HG03571 (cell line): ENCODE data around the gene PIPOX.

Experiments used
- ATAC-seq: cut with Tn5 transposase; IDR thresholded peaks from one replicate; pipeline ENCODE4 v1.9.1; 2021; ENCODE audit not compliant: unreplicated experiment

PIPOX gene

DNA sequence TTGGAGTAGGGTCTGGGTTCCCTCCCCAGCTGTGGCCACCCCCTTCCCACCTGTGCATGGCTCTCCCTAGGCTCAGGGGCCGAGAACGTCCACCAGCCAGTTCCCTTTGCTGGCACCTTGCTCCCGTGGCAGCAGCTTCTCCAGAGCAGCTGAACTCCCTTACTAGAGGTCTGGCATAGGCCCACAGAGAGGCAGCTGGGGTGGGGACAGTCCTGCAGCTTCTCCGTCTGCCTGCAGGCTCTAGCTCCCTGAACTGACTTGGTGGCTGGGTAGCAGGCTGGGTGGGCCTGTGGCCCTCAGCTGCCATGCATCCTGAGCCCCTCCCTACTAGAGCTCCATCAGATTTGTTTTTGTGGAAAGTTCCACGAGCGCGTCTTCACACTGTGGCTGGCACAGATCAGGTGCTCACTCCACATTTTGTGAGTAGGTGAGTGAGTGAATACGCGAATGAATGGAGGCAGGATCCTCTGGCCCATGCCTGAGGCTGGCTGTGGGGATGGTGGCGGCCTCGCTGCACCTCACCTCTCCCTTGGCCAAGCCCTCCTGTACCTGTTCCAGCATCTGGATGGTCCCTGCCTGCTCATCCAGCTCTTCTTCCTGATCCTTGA, 51.3 kb downstream of the PIPOX start:
- no peak for ATAC-seq

DNA sequence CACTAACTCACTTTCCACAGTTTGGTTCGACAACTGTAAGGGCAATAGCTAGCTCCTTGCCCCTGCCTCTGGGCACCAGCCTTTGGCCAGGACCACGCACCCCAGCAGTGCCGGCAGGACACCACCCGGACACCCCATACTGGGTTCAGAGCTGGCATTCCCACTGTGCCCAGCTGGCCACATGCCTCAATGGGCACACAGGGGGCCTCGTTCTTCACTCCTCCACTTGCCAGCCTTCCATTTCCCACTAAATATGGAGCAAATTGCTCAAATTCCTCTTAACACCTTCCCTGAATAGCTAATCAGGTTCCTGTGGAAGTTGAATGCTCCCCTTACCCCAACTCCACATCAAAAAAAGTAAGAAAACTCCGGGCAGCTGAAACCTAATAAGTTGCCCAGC, 52.5 kb downstream of the PIPOX start:
- no peak for ATAC-seq

DNA sequence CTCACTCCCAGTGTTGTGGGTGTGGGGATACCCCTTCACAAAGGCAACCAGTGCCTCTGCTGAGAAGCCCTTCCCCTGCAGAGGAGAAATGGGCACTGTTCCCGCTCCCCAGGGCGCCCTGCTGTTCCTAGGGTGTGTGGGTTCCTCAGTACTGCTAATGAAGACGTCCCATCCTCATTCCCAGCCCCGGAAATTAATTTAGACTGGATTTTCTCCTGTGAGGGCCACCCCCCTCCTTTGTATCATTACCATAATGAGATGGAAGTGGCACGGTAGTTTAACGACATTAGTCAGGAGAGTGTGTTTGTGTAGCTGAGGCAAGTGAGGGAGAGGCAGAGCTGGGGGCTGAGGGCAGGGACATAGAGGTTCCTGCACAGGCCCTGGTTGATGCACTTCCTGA, 53.2 kb downstream of the PIPOX start:
- no peak for ATAC-seq

- no peak for ATAC-seq
Measured at GRCh38 chr17:29099527-29099926, 56.6 kb downstream of the PIPOX start.

DNA sequence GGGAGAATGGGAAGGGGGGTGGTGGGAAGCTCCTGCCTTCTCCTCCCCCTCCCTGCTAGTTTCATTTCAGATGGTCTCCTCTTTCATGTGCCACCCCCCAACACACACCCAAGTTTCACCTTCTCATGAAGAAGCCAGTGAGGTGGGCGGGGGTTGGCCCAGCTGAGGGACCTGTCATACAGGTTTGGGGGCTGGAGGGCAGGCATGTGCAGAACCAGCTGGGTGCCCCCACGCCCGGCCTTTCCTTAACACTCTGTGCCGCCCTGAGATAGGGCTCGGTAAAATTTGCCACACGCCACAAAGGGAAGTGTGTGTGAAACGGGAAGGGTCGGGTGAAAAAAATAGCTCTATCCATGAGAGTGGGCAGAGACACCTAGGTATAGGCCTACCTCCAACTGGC, 57.4 kb downstream of the PIPOX start:
- no peak for ATAC-seq

GRCh38 chr17:29102046-29102445, 59.1 kb downstream of the PIPOX start:
- no peak for ATAC-seq

DNA sequence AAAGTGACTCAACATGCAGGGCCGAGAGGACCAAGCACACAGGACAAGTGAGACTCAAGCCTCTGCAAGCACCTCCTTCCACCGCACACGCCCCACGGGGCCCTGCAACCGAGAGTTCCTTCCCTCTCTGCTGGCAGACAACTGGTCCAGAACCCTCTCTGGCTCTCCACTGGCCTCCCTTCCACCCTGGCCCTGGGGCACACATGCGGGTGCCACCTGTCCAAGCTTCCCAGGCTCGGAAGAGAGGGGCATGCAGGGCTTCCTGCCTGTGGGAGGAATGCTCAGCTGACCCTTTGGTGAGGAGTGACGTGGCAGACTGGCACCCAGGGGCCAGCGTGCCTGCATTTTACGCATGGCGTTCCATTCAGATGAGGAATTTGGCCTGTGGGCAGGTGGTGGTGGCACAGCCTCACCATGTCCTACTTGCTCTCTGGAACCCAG, 59.8 kb downstream of the PIPOX start:
- no peak for ATAC-seq

DNA sequence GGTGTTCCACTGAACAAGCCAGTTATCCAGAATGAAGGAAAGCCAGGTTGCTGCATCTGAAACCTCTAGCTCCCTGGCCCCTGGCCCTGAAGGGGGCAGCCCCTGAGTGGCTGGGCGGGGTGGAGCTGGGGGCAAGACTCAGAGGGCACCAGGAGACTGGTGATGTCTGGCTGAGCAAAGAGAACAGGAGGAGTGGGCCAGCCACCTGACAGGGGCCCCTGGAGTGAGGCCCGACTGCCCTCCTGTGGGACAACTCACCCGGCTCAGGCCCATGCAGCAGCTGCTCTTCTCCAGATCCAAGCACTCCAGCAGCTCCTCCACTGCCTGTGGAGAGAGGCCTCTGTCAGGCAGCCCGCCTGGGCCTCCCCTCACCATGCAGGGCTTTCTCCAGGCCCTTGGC, 60.4 kb downstream of the PIPOX start:
- ATAC-seq = no peak
